Neural cell (in vitro differentiated cells): Measurements from ENCODE around the gene ZDHHC17. TPM values are rescaled to one million over a fixed set of nuclear protein-coding genes. Genes with fewer than 3 reads are reported as not detected.

Source experiments
- H2AFZ ChIP-seq: fragments of 200-600, 300-800 bp; sonication (generic), shearing (Covaris generic); 2 replicates; pipeline ENCODE4 v1.6.0; 2014; ENCODE audit warnings: low read depth, mild to moderate bottlenecking, antibody characterized with exemption, low read length, moderate library complexity
- H3F3A ChIP-seq: fragments of 200-600 bp; shearing (Covaris generic); 2 replicates; pipeline ENCODE4 v1.6.1; 2016; ENCODE audit warnings: mild to moderate bottlenecking, moderate library complexity, mixed read lengths, antibody characterized with exemption, low read length; ENCODE audit not compliant: insufficient read depth, poor library complexity, severe bottlenecking
- H3K27ac ChIP-seq: fragments of 200-600, 300-800 bp; sonication (generic), shearing (Covaris generic); 2 replicates; pipeline ENCODE4 v1.5.1; 2014; ENCODE audit warnings: mild to moderate bottlenecking, low read length, moderate library complexity
- H3K27me3 ChIP-seq: fragments of 300-800, 200-600 bp; sonication (generic), shearing (Covaris generic); 2 replicates; pipeline ENCODE4 v1.6.0; 2014; ENCODE audit warnings: mild to moderate bottlenecking, low read depth, low read length, moderate library complexity; ENCODE audit not compliant: insufficient read depth
- H3K36me3 ChIP-seq: fragments of 300-800, 200-600 bp; sonication (generic), shearing (Covaris generic); 2 replicates; pipeline ENCODE4 v1.5.1; 2014; ENCODE audit warnings: mild to moderate bottlenecking, antibody characterized with exemption, low read length, moderate library complexity; ENCODE audit not compliant: insufficient read depth
- H3K4me2 ChIP-seq: fragments of 300-800, 200-600 bp; sonication (generic), shearing (Covaris generic); 2 replicates; pipeline ENCODE4 v1.6.0; 2014; ENCODE audit warnings: mild to moderate bottlenecking, low read length
- H3K4me3 ChIP-seq: fragments of 300-800, 200-600 bp; sonication (generic), shearing (Covaris generic); 2 replicates; pipeline ENCODE4 v1.5.1; 2014; ENCODE audit warnings: mild to moderate bottlenecking, low read length, moderate library complexity
- H3K79me2 ChIP-seq: fragments of 200-600 bp; shearing (Covaris generic); replicated peaks from 2 replicates; pipeline ENCODE4 v1.6.0; 2014; ENCODE audit warnings: mild to moderate bottlenecking, low read length, moderate library complexity; ENCODE audit not compliant: insufficient read depth
- H3K9ac ChIP-seq: fragments of 300-800, 200-600 bp; sonication (generic), shearing (Covaris generic); 2 replicates; pipeline ENCODE4 v1.6.1; 2016; ENCODE audit warnings: mild to moderate bottlenecking, low read length, mixed read lengths
- H3K9me2 ChIP-seq: fragments of 200-600 bp; shearing (Covaris generic); 2 replicates; pipeline ENCODE4 v1.6.1; 2016; ENCODE audit warnings: mild to moderate bottlenecking, low read length, mixed read lengths; ENCODE audit not compliant: insufficient read depth
- H3K9me3 ChIP-seq: fragments of 200-600, 300-800 bp; sonication (generic), shearing (Covaris generic); 2 replicates; pipeline ENCODE4 v1.6.1; 2016; ENCODE audit warnings: mild to moderate bottlenecking, mixed run types, low read length, moderate library complexity, mixed read lengths
- H4K20me1 ChIP-seq: fragments of 200-600 bp; shearing (Covaris generic); 2 replicates; pipeline ENCODE4 v1.6.1; 2016; ENCODE audit warnings: mild to moderate bottlenecking, mixed run types; ENCODE audit not compliant: insufficient read depth
- EP300 ChIP-seq: fragments of 450-650 bp; conservative IDR thresholded peaks from 2 replicates; pipeline ENCODE4 v1.6.1; 2014; ENCODE audit warnings: antibody characterized with exemption, mild to moderate bottlenecking, moderate library complexity; ENCODE audit not compliant: poor library complexity, severe bottlenecking
- EZH2 ChIP-seq: fragments of 200-600, 300-800 bp; shearing (Covaris generic), sonication (generic); IDR thresholded peaks from 2 replicates; pipeline ENCODE4 v1.6.1; 2014; ENCODE audit warnings: antibody characterized with exemption, low read length, borderline replicate concordance, mild to moderate bottlenecking; ENCODE audit not compliant: insufficient read depth, poor library complexity, severe bottlenecking
- MXI1 ChIP-seq: fragments of 450-650 bp; conservative IDR thresholded peaks from 2 replicates; pipeline ENCODE4 v1.6.1; 2014; ENCODE audit warnings: antibody characterized with exemption, mild to moderate bottlenecking; ENCODE audit not compliant: poor library complexity, severe bottlenecking
- POLR2AphosphoS5 ChIP-seq: IDR thresholded peaks from 2 replicates; pipeline ENCODE4 v1.6.1; 2012
- RAD21 ChIP-seq: fragments of 450-650 bp; conservative IDR thresholded peaks from 2 replicates; pipeline ENCODE4 v1.6.1; 2014; ENCODE audit warnings: antibody characterized with exemption, mild to moderate bottlenecking, moderate library complexity
- SMC3 ChIP-seq: fragments of 450-650 bp; conservative IDR thresholded peaks from 2 replicates; pipeline ENCODE4 v1.6.1; 2014; ENCODE audit warnings: antibody characterized with exemption, mild to moderate bottlenecking, moderate library complexity; ENCODE audit not compliant: poor library complexity
- TAF1 ChIP-seq: IDR thresholded peaks from 2 replicates; pipeline ENCODE4 v1.6.1; 2012; ENCODE audit warnings: low read depth
- polyA plus RNA-seq: library from polyadenylated mRNA; depleted of rRNA; stranded (reverse); fragments of >200 nt; gene quantifications from 2 replicates; pipeline ENCODE4 v1.2.3, GENCODE V29; 2014
- TF ChIP-seq, protein P1 (sequence below): IDR thresholded peaks from 2 replicates; pipeline ENCODE4 v1.6.1; 2012; ENCODE audit warnings: borderline replicate concordance
- TF ChIP-seq, protein P2 (sequence below): fragments of 450-650 bp; IDR thresholded peaks from 2 replicates; pipeline ENCODE4 v1.5.1; 2014; ENCODE audit warnings: antibody characterized with exemption, mild to moderate bottlenecking, moderate library complexity; ENCODE audit not compliant: poor library complexity, severe bottlenecking

The ZDHHC17 gene
- polyA plus RNA-seq, 1 donor from 2014 or later: 217 TPM

DNA sequence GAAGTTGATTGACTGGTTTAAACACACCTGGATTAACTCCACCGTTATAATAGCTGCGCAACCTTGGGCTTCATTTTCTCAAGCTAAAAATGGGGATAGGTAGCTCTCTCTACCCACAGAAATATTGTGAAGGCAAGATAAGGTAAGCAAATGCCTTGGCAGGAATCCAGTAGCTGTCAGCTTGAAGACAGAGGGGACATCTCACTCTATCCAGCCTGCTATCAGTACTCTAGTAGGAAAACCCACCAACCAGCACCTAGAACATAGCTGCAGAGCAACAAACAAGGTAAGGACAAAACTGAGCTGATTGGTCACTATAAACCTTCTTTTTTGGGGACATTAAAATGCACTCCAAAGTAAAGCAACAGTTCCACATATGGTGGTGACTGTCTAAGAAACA lies 107.2 kb downstream of the ZDHHC17 start:
- Histone ChIP-seq H3K9me3 (no peaks in the 10 kb centered on the region), H3K27ac (no peak overlapping the region), H2AFZ (no peak overlapping the region), H3K79me2 (peaks cover 44% of the 10 kb centered on the region), H3F3A (no peaks in the 10 kb centered on the region), H3K36me3 (no peaks in the 10 kb centered on the region), H3K4me3 (no peak overlapping the region), H3K9me2 (no peaks in the 10 kb centered on the region), H3K9ac (no peak overlapping the region), H3K27me3 (no peaks in the 10 kb centered on the region), H4K20me1 (no peaks in the 10 kb centered on the region), H3K4me2 (no peak overlapping the region)
- TF ChIP-seq MXI1 (no peak), RAD21 (no peak), SMC3 (no peak), POLR2AphosphoS5 (no peak), EP300 (no peak), TAF1 (no peak), EZH2 (no peak)
- TF ChIP-seq, protein P1, sequence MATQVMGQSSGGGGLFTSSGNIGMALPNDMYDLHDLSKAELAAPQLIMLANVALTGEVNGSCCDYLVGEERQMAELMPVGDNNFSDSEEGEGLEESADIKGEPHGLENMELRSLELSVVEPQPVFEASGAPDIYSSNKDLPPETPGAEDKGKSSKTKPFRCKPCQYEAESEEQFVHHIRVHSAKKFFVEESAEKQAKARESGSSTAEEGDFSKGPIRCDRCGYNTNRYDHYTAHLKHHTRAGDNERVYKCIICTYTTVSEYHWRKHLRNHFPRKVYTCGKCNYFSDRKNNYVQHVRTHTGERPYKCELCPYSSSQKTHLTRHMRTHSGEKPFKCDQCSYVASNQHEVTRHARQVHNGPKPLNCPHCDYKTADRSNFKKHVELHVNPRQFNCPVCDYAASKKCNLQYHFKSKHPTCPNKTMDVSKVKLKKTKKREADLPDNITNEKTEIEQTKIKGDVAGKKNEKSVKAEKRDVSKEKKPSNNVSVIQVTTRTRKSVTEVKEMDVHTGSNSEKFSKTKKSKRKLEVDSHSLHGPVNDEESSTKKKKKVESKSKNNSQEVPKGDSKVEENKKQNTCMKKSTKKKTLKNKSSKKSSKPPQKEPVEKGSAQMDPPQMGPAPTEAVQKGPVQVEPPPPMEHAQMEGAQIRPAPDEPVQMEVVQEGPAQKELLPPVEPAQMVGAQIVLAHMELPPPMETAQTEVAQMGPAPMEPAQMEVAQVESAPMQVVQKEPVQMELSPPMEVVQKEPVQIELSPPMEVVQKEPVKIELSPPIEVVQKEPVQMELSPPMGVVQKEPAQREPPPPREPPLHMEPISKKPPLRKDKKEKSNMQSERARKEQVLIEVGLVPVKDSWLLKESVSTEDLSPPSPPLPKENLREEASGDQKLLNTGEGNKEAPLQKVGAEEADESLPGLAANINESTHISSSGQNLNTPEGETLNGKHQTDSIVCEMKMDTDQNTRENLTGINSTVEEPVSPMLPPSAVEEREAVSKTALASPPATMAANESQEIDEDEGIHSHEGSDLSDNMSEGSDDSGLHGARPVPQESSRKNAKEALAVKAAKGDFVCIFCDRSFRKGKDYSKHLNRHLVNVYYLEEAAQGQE: no peak
- TF ChIP-seq, protein P2, sequence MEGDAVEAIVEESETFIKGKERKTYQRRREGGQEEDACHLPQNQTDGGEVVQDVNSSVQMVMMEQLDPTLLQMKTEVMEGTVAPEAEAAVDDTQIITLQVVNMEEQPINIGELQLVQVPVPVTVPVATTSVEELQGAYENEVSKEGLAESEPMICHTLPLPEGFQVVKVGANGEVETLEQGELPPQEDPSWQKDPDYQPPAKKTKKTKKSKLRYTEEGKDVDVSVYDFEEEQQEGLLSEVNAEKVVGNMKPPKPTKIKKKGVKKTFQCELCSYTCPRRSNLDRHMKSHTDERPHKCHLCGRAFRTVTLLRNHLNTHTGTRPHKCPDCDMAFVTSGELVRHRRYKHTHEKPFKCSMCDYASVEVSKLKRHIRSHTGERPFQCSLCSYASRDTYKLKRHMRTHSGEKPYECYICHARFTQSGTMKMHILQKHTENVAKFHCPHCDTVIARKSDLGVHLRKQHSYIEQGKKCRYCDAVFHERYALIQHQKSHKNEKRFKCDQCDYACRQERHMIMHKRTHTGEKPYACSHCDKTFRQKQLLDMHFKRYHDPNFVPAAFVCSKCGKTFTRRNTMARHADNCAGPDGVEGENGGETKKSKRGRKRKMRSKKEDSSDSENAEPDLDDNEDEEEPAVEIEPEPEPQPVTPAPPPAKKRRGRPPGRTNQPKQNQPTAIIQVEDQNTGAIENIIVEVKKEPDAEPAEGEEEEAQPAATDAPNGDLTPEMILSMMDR: no peak

DNA sequence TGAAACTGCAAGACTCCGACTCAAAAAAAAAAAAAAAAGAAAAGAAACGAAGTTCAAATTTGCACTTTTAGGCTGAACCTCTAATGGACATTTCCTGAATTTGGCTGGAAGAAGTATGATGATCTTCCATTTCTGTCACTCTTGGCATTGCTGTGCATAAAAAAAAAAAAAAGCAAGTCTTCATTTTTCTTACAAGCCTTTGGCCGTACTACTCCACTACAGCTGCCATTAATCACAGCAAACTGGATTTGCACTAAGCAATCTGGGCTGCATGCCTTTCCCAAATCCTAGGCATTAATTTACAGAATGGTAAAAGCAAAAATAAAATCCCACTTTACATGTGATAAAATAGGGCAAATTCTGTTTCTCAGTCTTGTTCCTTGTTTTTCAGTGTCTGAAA lies 107.8 kb downstream of the ZDHHC17 start:
- H3K4me3 ChIP-seq: no peak overlapping the region
- no peaks in the 10 kb centered on the region for H3K36me3 ChIP-seq
- H3K27me3 ChIP-seq: no peaks in the 10 kb centered on the region
- no peak overlapping the region for H3K9ac ChIP-seq
- no peak for TF ChIP-seq EZH2
- TF ChIP-seq, protein P1: no peak
- TF ChIP-seq, protein P2: no peak
- no peak for TF ChIP-seq EP300
- no peak for TF ChIP-seq POLR2AphosphoS5
- no peak for TF ChIP-seq SMC3
- no peak for TF ChIP-seq MXI1
- no peak for TF ChIP-seq RAD21
- TF ChIP-seq TAF1: no peak
- H3K79me2 ChIP-seq: peaks cover 50% of the 10 kb centered on the region
- H2AFZ ChIP-seq: no peak overlapping the region
- H3K27ac ChIP-seq: no peak overlapping the region
- H3K9me3 ChIP-seq: no peaks in the 10 kb centered on the region
- no peak overlapping the region for H3K4me2 ChIP-seq
- no peaks in the 10 kb centered on the region for H3F3A ChIP-seq
- H4K20me1 ChIP-seq: no peaks in the 10 kb centered on the region
- H3K9me2 ChIP-seq: no peaks in the 10 kb centered on the region
